Activated naive CD4-positive, alpha-beta T cell treated with anti-CD3 and anti-CD28 coated beads, Interleukin-2, amount 50 U/mL, for 16 hours (primary cell): ENCODE measurements around the gene SACS.
"Not testable (repeated sequence)": the region's sequence is repeated elsewhere in the genome, so short reads cannot be mapped to it uniquely, and the experiment has no call there.

ENCODE experiments used
- DNase-seq: peaks from one replicate; pipeline ENCODE4 v3.0.0-alpha.2; 2020

Gene SACS

GRCh38 chr13:23411220-23411619 is 22.3 kb downstream of the SACS start:
- no peak for DNase-seq

- DNase-seq: no peak
These were observed 25.5 kb downstream of the SACS start for GRCh38 chr13:23408026-23408425.

- DNase-seq: not testable (repeated sequence)
These were observed 32.3 kb downstream of the SACS start for GRCh38 chr13:23401156-23401555.

- DNase-seq: no peak
These were observed 34.2 kb downstream of the SACS start for GRCh38 chr13:23399347-23399746.

- DNase-seq: no peak
These were observed 38.7 kb downstream of the SACS start for GRCh38 chr13:23394821-23395220.

- no peak for DNase-seq
These were observed 40.4 kb downstream of the SACS start for GRCh38 chr13:23392925-23393645.

- DNase-seq: no peak
These were observed 41.2 kb downstream of the SACS start for GRCh38 chr13:23392313-23392712.

GRCh38 chr13:23391752-23392151 is 41.8 kb downstream of the SACS start:
- no peak for DNase-seq

GRCh38 chr13:23386533-23386932 is 47.0 kb downstream of the SACS start:
- DNase-seq: no peak

- no peak for DNase-seq
These were observed 47.6 kb downstream of the SACS start for GRCh38 chr13:23385931-23386330.

- DNase-seq: no peak
These were observed 49.4 kb downstream of the SACS start for GRCh38 chr13:23384111-23384510.

GRCh38 chr13:23383151-23383550 is 50.4 kb downstream of the SACS start:
- no peak for DNase-seq

GRCh38 chr13:23381866-23382265 is 51.6 kb downstream of the SACS start:
- DNase-seq: no peak

GRCh38 chr13:23380534-23380933 is 53.0 kb downstream of the SACS start:
- no peak for DNase-seq

- DNase-seq: peak; percentile 63
These were observed 55.4 kb downstream of the SACS start for GRCh38 chr13:23377983-23378632.

- no peak for DNase-seq
These were observed 55.9 kb downstream of the SACS start for GRCh38 chr13:23377579-23377978.

- DNase-seq: peak; percentile 95
These were observed 58.2 kb downstream of the SACS start for GRCh38 chr13:23375001-23375971.

GRCh38 chr13:23372264-23372906 is 61.1 kb downstream of the SACS start:
- no peak for DNase-seq

GRCh38 chr13:23367907-23368306 is 65.6 kb downstream of the SACS start:
- no peak for DNase-seq

- no peak for DNase-seq
These were observed 67.8 kb downstream of the SACS start for GRCh38 chr13:23365652-23366051.

- no peak for DNase-seq
These were observed 73.6 kb downstream of the SACS start for GRCh38 chr13:23359882-23360281.

GRCh38 chr13:23357349-23357748 is 76.2 kb downstream of the SACS start:
- no peak for DNase-seq

- no peak for DNase-seq
These were observed 77.1 kb downstream of the SACS start for GRCh38 chr13:23356368-23356767.
